HG03097 (cell line): ENCODE results near the gene NXPH4.

ENCODE experiments used
- ATAC-seq: cut with Tn5 transposase; IDR thresholded peaks from one replicate; pipeline ENCODE4 v1.9.1; 2021; ENCODE audit not compliant: unreplicated experiment, low FRiP score

NXPH4 gene

GRCh38 chr12:57201631-57202030, 15.0 kb upstream of the NXPH4 start:
- no peak for ATAC-seq

GRCh38 chr12:57202321-57202720, 14.3 kb upstream of the NXPH4 start:
- no peak for ATAC-seq

- ATAC-seq = no peak
Observed at GRCh38 chr12:57203201-57203600, 13.4 kb upstream of the NXPH4 start.

GRCh38 chr12:57203791-57204190, 12.8 kb upstream of the NXPH4 start:
- no peak for ATAC-seq

- ATAC-seq = no peak
Observed at GRCh38 chr12:57204454-57204853, 12.1 kb upstream of the NXPH4 start.

- ATAC-seq = no peak
Observed at GRCh38 chr12:57205186-57205585, 11.4 kb upstream of the NXPH4 start.

- ATAC-seq = no peak
Observed at GRCh38 chr12:57205931-57206330, 10.7 kb upstream of the NXPH4 start.

- no peak for ATAC-seq
Observed at GRCh38 chr12:57207731-57208630, 8.6 kb upstream of the NXPH4 start.

GRCh38 chr12:57208631-57209282, 7.8 kb upstream of the NXPH4 start:
- ATAC-seq = no peak

GRCh38 chr12:57209916-57210315, 6.7 kb upstream of the NXPH4 start:
- ATAC-seq = no peak

- ATAC-seq = no peak
Observed at GRCh38 chr12:57210461-57210860, 6.1 kb upstream of the NXPH4 start.

- no peak for ATAC-seq
Observed at GRCh38 chr12:57210926-57211692, 5.5 kb upstream of the NXPH4 start.

GRCh38 chr12:57211791-57212700, 4.5 kb upstream of the NXPH4 start:
- ATAC-seq = no peak

- ATAC-seq = no peak
Observed at GRCh38 chr12:57212701-57213057, 3.9 kb upstream of the NXPH4 start.

GRCh38 chr12:57213058-57213715, 3.4 kb upstream of the NXPH4 start:
- ATAC-seq = peak; percentile 40

- no peak for ATAC-seq
Observed at GRCh38 chr12:57213763-57214397, 2.7 kb upstream of the NXPH4 start.

- no peak for ATAC-seq
Observed at GRCh38 chr12:57214398-57214781, 2.2 kb upstream of the NXPH4 start.

GRCh38 chr12:57215065-57215464, 1.5 kb upstream of the NXPH4 start:
- no peak for ATAC-seq

GRCh38 chr12:57215668-57216013, 953 bp upstream of the NXPH4 start:
- no peak for ATAC-seq
